Measurements from ENCODE around the gene LRP5.
"Not testable (repeated sequence)": the region's sequence is repeated elsewhere in the genome, so short reads cannot be mapped to it uniquely, and the experiment has no call there.

The LRP5 gene

DNA sequence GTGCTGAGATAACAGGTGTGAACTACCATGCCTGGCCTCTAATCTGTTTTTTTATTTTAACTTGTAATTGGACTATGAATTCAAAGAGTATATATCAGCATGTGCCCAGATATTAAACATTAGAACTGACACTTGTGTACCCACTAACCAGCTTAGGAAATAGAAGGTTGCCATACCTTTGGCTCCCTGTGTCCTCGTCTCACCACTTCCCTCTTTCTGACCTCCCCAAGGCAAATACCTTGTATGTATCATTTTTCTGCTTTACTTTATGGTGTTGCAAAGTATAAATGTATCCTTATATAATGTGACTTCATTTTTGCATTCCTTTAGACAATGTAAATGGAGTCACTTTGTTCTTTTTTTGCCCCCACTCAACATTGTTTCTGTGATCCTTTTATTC is 157.3 kb downstream of the LRP5 start:
- DNase-seq (ENCODE audit: low read depth in 2 of 2): no peak

- no peak for DNase-seq (ENCODE audit: low read depth in 2 of 2)
Measured at GRCh38 chr11:68470304-68470811, 158.0 kb downstream of the LRP5 start.

DNA sequence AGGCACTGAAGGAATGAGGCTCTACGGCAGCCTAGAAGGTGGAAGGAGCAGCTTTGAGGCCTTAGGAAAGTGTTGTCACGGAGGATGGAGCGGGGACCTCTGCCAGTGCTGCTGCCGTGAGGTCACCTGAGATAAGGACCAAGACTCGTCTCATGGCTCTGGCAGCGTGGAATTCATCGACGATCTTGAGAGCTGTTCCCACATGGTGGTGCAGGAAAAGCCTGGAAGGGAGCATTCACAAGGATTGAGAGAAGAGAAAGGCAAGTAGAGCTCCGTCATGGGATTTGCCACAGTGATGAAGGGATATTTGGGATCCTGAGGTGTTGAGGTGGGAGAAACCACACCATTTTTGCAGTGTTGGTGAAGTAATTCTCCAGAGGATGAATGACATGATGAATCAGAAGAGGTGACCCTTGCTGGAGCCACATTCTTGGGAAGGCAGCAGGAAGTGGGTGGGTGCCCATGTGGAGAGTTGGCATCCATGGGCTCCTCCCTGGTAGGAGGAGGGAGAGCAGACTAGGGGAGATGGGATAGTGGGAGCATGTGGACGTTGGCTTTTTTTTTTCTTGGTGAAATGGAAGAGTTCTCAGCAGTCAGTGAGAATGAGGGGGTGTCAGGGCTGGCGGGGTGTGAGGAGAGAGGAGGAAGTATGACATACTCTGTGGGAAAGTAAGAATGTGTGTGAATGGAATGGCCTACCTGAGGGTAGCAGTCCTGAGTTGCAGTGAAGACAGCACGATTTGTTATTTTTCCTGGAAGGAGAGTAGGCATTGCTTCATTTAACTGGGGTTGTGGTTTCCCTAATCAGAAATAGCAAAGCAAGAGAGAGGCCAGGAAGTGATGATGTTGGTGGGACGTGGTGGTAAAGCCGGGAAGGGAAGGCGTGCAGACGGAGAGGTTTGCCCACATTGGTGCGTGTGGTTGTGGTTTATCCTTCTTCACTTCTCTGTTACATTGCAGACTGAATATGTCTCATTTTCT is 159.3 kb downstream of the LRP5 start:
- DNase-seq (ENCODE audit: low read depth in 2 of 2): no peak

DNA sequence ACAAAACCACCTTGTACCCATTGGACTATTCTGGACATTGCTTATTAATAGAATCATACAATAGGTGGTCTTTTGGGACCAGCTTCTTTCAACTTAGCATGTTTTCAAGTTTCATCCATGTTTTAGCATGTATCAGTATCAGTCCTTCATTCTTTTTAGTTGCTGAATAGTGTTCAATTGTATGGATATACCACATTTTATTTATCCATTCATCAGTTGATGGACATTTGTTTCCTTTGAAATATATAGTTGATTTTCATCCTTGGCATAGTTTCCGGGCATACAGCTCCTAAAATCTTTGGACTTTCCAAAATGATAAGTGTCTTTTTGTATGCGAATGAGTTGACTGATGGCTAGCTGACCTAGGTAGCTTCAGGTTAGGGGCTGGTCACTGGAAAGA is 160.4 kb downstream of the LRP5 start:
- DNase-seq (ENCODE audit: low read depth in 2 of 2): no peak

GRCh38 chr11:68473693-68474092 is 161.3 kb downstream of the LRP5 start:
- DNase-seq (ENCODE audit: low read depth in 2 of 2): no peak

GRCh38 chr11:68475626-68476025 is 163.2 kb downstream of the LRP5 start:
- not testable (repeated sequence) for DNase-seq (ENCODE audit: low read depth in 2 of 2)

DNA sequence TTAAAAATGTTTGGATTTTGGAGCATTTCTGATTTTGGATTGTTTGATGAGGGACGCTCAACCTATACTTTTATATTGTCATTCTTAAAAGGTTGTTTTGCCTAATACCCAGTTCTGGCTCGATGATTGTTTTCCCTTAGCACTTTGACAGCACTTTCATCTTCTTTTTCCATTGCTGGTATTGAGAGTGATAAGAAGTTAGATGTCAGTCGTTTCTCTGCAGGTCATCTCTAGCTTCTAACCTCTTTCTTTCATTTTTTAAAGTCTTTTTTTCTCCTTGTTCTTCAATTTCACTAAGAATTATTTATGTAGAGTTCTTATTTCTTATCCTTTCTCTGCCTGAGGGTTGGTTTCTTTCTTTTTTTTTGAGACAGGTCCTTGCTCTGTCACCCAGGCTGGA is 167.0 kb downstream of the LRP5 start:
- no peak for DNase-seq (ENCODE audit: low read depth in 2 of 2)

- no peak for DNase-seq (ENCODE audit: low read depth in 2 of 2)
Measured at GRCh38 chr11:68480193-68480592, 167.8 kb downstream of the LRP5 start.

DNA sequence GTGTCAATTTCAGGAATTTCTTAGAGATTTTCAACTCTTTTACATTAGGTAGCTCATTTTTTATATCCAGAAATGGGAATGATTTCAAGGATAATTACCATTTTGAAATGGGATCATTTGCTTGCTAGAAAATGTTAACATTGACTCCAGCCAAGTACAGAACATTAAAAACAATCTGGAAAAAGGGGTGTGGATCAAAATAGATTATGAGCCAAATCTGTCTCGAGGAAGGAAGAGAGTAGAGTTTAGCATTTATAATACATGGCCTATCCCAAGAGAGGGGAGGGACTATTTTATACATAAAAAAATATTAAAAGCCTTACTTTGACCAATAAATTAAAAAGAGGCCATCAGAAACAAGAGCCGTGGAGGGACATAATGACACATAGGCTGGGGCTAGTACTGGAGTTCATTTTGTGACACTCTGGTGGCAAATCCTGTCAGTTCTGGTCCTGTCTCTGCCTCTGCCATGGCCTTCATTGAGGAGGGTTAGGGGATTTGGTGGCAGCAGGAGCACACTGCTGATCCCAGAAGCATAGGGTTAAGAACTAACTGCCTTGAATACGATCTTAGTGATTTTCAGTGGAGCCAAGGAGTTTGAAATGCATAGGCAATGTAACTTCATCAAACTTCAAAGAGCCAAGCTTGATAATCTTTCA is 168.6 kb downstream of the LRP5 start:
- no peak for DNase-seq (ENCODE audit: low read depth in 2 of 2)

- no peak for DNase-seq (ENCODE audit: low read depth in 2 of 2)
Measured at GRCh38 chr11:68481579-68482240, 169.3 kb downstream of the LRP5 start.

- DNase-seq (ENCODE audit: low read depth in 2 of 2): no peak
Measured at GRCh38 chr11:68488623-68489022, 176.2 kb downstream of the LRP5 start.

GRCh38 chr11:68495220-68495729 is 182.9 kb downstream of the LRP5 start:
- no peak for DNase-seq (ENCODE audit: low read depth in 2 of 2)

- no peak for DNase-seq (ENCODE audit: low read depth in 2 of 2)
Measured at GRCh38 chr11:68495872-68496271, 183.5 kb downstream of the LRP5 start.

- no peak for DNase-seq (ENCODE audit: low read depth in 2 of 2)
Measured at GRCh38 chr11:68497761-68498160, 185.4 kb downstream of the LRP5 start.

- no peak for DNase-seq (ENCODE audit: low read depth in 2 of 2)
Measured at GRCh38 chr11:68498321-68498720, 185.9 kb downstream of the LRP5 start.

Data from stimulated activated CD8-positive, alpha-beta memory T cell treated with anti-CD3 and anti-CD28 coated beads, Interleukin-7, amount 100 ng/mL, for 1 hour (primary cell).